ENCODE measurements around the gene POLR1A.

DNA sequence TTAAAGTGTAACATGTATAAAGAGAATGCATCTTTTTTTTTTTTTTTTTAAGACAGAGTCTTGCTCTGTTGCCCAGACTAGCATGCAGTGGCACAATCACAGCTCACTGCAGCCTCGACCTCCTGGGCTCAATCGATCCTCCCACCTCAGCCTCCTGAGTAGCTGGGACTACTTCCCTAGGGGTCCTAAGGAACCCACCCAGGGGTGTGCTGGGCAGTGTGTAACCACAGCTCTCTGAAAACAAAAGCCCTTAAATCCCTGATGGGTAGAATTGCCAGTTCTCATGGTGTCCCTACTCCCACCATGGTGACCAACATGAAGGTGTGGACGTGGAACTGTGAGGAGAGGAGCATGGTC, 111.3 kb downstream of the POLR1A start:
- TF ChIP-seq POLR2A (IDR thresholded peaks at IDR 0.05) (no peak), POLR2AphosphoS5 (IDR thresholded peaks at IDR 0.05) (no peak), EP300 (IDR thresholded peaks at IDR 0.05) (no peak)
- TF ChIP-seq, protein P1, sequence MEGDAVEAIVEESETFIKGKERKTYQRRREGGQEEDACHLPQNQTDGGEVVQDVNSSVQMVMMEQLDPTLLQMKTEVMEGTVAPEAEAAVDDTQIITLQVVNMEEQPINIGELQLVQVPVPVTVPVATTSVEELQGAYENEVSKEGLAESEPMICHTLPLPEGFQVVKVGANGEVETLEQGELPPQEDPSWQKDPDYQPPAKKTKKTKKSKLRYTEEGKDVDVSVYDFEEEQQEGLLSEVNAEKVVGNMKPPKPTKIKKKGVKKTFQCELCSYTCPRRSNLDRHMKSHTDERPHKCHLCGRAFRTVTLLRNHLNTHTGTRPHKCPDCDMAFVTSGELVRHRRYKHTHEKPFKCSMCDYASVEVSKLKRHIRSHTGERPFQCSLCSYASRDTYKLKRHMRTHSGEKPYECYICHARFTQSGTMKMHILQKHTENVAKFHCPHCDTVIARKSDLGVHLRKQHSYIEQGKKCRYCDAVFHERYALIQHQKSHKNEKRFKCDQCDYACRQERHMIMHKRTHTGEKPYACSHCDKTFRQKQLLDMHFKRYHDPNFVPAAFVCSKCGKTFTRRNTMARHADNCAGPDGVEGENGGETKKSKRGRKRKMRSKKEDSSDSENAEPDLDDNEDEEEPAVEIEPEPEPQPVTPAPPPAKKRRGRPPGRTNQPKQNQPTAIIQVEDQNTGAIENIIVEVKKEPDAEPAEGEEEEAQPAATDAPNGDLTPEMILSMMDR (IDR thresholded peaks at IDR 0.05), result no peak

Data from upper lobe of left lung (tissue), 4 donors.